ENCODE measurements around the gene MINDY2. TPM values are rescaled to one million over a fixed set of nuclear protein-coding genes. Genes with fewer than 3 reads are reported as not detected.

Gene MINDY2
- total RNA-seq, 1 experiment from 2014 or later = 17.6 TPM

DNA sequence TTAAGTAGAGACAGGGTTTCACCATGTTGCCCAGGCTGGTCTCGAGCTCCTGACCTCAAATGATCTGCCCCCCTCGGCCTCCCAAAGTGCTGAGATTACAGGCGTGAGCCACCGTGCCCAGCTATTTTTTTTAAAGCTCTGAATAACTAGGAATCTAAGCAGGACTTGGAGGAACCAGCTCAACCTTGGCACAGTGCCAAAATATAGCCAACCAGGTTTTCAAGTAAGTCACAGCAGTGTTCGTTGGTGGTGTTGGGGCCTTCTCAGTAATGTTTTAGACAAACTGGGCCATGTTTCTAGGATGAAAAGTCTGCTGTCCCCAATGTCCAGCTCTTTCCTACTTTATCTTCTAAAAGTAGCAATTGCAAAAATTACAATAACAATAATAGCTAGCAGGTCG, 15.1 kb upstream of the MINDY2 start (continued):
- TF ChIP-seq ZNF274 (IDR thresholded peaks at IDR 0.05; ENCODE audit: low read depth, low read length) = no peak
- TF ChIP-seq SRF (IDR thresholded peaks at IDR 0.05; ENCODE audit: low read depth) = no peak

DNA sequence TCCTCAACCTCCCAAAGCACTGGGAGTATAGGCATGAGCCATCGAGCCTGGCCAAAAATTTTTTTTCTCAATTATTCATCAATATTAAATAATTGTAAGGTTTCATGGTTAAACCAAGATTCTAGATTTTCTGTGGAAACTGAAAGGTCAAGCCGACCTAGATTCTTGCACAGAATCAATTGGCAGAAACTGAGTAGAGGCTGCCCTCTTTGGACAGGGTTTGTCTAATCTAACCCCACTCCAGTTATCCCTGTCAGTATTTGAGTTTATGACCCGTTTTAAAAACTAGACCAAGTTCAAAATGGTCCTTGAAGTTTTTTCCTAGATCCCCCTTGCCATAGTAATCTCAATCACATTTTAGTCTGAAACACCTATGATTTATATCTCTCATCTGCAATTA, 13.0 kb upstream of the MINDY2 start:
- H2AFZ ChIP-seq (ENCODE audit: low read depth, low read length, poor library complexity, severe bottlenecking) = no peak overlapping the region
- intact Hi-C loops (cut with micrococcal nuclease) = no loop called here
- ChIA-PET POLR2A (interaction anchor here (1.8 kb wide), 1 partner anchor 12 kb away, joined by 8 read pairs; the partner anchor contains the start of gene MINDY2), RAD21 (ENCODE audit: low non-redundant PET in 1 of 2, low total read pairs in 2 of 2, uncharacterized antibody in 2 of 2, unreplicated experiment in 2 of 2) (no interaction called here), CTCF (no interaction called here)
- no peaks in the 10 kb centered on the region for H4K20me1 ChIP-seq (ENCODE audit: insufficient read depth)
- no peaks in the 10 kb centered on the region for H3K36me3 ChIP-seq (ENCODE audit: control insufficient read depth in 1 of 2, insufficient read depth in 2 of 2, low read length in 2 of 2)
- no peaks in the 10 kb centered on the region for H3K9me3 ChIP-seq (ENCODE audit: control insufficient read depth in 1 of 2, insufficient read depth in 1 of 2, low read depth in 1 of 2, low read length in 2 of 2)
- DNase-seq (ENCODE audit: low read depth, low spot score) (no peak), ATAC-seq (no peak)
- no peak overlapping the region for H3K27ac ChIP-seq (ENCODE audit: low read depth, low read length)
- H3K4me1 ChIP-seq (ENCODE audit: control insufficient read depth in 1 of 2, insufficient read depth in 2 of 2, low read length in 2 of 2) = no peaks in the 10 kb centered on the region
- no peak overlapping the region for H3K4me3 ChIP-seq (replicated peaks in 1 of 2; ENCODE audit: low read depth in 1 of 2, low read length in 2 of 2)
- no peaks in the 10 kb centered on the region for H3K27me3 ChIP-seq (ENCODE audit: insufficient read depth, low read length)
- H3K9ac ChIP-seq (ENCODE audit: low read length) = no peak overlapping the region
- no peak overlapping the region for H3K4me2 ChIP-seq (ENCODE audit: low read length)
- no peaks in the 10 kb centered on the region for H3K9me2 ChIP-seq (ENCODE audit: insufficient read depth)
- H3K79me2 ChIP-seq (ENCODE audit: insufficient read depth, low read length) = no peaks in the 10 kb centered on the region
- TF ChIP-seq CEBPB (IDR thresholded peaks at IDR 0.05; ENCODE audit: low read depth) (no peak), RAD21 (IDR thresholded peaks at IDR 0.05; ENCODE audit: low read depth) (peak; percentile 62)
- TF ChIP-seq, protein P1, sequence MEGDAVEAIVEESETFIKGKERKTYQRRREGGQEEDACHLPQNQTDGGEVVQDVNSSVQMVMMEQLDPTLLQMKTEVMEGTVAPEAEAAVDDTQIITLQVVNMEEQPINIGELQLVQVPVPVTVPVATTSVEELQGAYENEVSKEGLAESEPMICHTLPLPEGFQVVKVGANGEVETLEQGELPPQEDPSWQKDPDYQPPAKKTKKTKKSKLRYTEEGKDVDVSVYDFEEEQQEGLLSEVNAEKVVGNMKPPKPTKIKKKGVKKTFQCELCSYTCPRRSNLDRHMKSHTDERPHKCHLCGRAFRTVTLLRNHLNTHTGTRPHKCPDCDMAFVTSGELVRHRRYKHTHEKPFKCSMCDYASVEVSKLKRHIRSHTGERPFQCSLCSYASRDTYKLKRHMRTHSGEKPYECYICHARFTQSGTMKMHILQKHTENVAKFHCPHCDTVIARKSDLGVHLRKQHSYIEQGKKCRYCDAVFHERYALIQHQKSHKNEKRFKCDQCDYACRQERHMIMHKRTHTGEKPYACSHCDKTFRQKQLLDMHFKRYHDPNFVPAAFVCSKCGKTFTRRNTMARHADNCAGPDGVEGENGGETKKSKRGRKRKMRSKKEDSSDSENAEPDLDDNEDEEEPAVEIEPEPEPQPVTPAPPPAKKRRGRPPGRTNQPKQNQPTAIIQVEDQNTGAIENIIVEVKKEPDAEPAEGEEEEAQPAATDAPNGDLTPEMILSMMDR (IDR thresholded peaks at IDR 0.05 in 2 of 3, conservative IDR thresholded peaks at IDR 0.05 in 1 of 3; ENCODE audit: borderline replicate concordance in 1 of 3, insufficient read depth in 1 of 3, low read depth in 2 of 3, low read length in 2 of 3) = peak in 2 of 3 experiments; percentile 11 to 27; a peak in 1 of 6 replicates
- no TSS peak for BruUV-seq (replicated peaks)
